GM20000 (cell line): ENCODE measurements around the gene OSBPL8.
"Not testable (repeated sequence)": the region's sequence is repeated elsewhere in the genome, so short reads cannot be mapped to it uniquely, and the experiment has no call there.

Experiments used
- DNase-seq: peaks from one replicate; pipeline ENCODE4 v3.0.0; 2012; ENCODE audit warnings: low spot score
- TF ChIP-seq, protein P1 (sequence below): IDR thresholded peaks from 2 replicates; pipeline ENCODE4 v1.5.1; 2012; ENCODE audit warnings: mild to moderate bottlenecking, control low read depth; ENCODE audit errors: extremely low read depth, missing control alignments

The OSBPL8 gene

DNA sequence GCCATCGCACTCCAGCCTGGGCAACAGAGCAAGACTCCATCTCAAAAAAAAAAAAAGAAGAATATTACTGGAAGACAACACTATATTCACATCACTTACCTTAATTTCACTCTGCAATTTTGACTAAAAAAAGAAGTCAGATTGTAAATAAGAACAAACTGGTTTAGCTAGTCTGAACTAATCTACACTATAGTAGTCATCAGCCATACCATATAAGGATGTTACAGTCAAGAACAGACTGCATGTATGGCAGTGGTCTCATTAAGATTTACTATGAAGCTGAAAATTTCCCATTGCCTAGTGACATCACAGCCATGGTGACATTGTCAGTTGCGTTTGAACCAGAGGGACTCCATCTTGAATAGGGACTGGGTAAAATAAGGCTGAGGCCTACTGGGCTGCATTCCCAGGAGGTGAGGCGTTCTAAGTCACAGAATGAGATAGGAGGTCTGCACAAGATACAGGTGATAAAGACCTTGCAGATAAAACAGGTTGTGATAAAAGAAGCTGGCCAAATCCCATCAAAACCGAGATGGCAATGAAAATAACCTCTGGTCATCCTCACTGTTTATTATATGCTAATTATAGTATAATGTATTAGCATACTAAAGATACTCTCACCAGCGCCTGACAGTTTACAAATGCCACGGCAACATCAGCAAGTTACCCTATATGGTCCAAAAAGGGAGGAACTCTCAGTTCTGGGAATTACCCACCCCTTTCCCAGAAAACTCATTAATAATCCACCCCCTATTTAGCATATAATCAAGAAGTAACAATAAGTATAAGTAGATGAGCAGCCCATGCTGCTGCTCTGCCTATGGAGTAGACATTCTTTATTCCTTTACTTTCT, 51.2 kb downstream of the OSBPL8 start:
- no peak for DNase-seq
- TF ChIP-seq, protein P1, sequence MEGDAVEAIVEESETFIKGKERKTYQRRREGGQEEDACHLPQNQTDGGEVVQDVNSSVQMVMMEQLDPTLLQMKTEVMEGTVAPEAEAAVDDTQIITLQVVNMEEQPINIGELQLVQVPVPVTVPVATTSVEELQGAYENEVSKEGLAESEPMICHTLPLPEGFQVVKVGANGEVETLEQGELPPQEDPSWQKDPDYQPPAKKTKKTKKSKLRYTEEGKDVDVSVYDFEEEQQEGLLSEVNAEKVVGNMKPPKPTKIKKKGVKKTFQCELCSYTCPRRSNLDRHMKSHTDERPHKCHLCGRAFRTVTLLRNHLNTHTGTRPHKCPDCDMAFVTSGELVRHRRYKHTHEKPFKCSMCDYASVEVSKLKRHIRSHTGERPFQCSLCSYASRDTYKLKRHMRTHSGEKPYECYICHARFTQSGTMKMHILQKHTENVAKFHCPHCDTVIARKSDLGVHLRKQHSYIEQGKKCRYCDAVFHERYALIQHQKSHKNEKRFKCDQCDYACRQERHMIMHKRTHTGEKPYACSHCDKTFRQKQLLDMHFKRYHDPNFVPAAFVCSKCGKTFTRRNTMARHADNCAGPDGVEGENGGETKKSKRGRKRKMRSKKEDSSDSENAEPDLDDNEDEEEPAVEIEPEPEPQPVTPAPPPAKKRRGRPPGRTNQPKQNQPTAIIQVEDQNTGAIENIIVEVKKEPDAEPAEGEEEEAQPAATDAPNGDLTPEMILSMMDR = no peak

DNA sequence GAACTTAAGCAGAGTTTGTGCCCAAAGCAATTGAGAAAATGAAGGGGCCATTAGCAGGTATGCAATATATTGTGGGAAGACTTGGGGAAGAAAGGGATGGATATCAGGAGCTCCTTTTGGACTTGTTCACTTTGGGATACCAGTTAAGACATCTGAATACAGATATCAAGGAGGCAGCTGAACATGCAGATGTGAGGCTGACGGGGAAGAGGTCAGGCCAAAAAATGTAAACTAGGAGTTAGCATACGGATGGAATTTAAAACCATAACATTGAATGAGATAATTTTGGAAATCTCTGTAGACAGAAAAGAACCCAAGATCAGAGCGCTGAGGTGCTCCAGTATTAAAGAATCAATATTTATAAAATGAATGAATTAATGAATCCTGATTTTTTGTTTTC, 53.4 kb downstream of the OSBPL8 start:
- TF ChIP-seq, protein P1 = no peak
- DNase-seq = no peak

GRCh38 chr12:76505050-76505449, 54.5 kb downstream of the OSBPL8 start:
- no peak for DNase-seq
- TF ChIP-seq, protein P1 = no peak

GRCh38 chr12:76504606-76505005, 55.0 kb downstream of the OSBPL8 start:
- no peak for DNase-seq
- TF ChIP-seq, protein P1 = no peak

DNA sequence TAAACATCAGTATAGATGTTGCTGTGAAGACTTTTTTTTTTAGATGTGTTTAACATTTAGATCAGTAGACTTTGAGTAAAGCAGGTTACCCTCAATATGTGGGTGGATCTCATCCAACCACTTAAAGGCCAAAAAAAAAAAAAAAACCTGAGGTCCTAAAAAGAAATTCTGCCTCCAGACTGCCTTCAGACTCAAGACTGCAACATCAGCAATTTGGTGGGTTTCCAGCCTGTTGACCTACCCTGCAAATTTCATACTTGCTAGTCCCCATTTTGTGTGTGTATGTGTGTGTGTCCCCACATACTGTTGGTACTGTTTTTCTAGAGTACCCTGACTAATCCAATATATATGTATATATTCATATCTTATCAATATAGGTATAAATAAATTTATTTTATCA, 55.6 kb downstream of the OSBPL8 start:
- TF ChIP-seq, protein P1 = no peak
- DNase-seq = no peak

DNA sequence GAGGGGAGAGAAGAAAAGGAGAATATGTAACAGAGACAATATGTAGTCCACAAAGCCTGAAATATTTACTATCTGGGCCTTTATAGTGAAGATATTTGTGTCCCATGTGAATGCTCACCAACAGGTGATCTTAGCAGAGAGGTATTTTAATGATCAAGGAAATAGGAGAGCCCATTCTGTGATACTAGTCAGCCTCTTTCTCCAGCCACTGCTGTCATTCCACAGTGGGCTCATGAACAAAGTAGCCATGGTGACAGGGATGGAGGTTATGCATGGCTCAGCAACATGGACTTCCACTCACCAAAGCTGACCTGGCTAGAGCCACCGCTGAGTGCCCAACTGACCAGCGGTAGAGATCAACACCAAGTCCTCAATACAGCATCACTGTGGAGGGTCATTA, 58.2 kb downstream of the OSBPL8 start:
- no peak for DNase-seq
- TF ChIP-seq, protein P1 = no peak

- not testable (repeated sequence) for DNase-seq
Measured at GRCh38 chr12:76499136-76499535, 60.4 kb downstream of the OSBPL8 start.

- no peak for DNase-seq
- TF ChIP-seq, protein P1 = no peak
Measured at GRCh38 chr12:76495556-76495955, 64.0 kb downstream of the OSBPL8 start.
